Inflammatory macrophage (primary cell): ENCODE measurements around the gene TBC1D23.
"Not testable (repeated sequence)": the region's sequence is repeated elsewhere in the genome, so short reads cannot be mapped to it uniquely, and the experiment has no call there.

Source experiments
- DNase-seq, 2 donors: peaks; one replicate each; pipeline ENCODE4 v3.0.0-alpha.2; 2020 to 2022

TBC1D23 gene

GRCh38 chr3:100310355-100310965, 49.7 kb downstream of the TBC1D23 start:
- no peak for DNase-seq

DNA sequence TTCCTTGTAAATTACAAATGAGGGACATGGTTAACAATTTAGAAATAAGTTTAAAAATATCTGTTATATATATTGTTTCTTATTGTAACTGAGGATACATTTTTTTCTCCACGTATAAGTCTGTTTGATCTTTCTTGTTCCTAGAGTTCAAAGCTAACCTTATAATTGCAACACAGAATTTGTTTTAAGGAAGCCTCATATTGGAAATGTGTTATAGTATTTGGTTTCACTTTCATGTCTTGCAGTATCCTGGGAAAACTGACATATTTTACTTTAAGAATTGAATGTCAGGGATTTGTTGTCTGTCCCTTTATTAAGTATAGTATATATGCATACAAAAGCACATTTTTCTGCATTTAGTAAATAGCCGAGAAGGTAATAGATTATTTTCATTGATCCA, 50.2 kb downstream of the TBC1D23 start:
- no peak for DNase-seq

DNA sequence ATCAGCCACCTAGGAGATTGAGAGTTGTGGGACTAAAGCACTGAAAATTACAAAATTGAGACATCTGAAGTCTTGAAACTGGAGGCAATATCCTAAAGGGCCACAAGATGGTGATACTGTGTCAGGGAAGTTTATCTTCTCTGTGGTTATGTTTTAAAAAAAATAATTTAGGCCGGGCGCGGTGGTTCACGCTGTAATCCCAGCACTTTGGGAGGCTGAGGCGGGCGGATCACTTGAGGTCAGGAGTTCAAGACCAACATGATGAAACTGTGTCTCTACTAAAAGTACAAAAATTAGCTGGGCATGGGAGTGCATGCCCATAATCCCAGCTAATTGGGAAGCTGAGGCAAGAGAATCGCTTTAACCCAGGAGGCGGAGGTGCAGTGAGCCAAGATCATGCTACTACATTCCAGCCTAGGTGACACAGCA, 55.9 kb downstream of the TBC1D23 start:
- DNase-seq: peak; percentile 54 to 67

- no peak for DNase-seq
Observed at GRCh38 chr3:100317912-100318311, 57.1 kb downstream of the TBC1D23 start.

DNA sequence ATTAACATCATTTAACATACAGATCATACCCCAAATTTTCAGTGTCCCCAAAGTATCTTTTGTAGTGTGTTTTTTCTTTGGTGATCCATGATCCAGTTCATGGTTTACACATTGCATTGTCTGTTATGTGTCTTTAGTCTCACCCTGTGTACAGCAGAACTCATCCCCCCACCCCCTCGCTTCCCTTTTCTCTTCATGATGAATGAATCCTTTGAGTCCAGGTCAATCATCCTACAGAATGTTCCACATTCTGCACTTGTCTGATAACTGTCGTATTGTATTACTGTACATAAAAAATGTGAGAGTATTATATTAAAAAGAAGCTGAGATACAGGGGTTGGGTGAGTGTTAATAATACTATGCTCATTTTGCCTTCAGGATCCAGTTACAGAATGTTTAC, 59.2 kb downstream of the TBC1D23 start:
- DNase-seq: no peak

DNA sequence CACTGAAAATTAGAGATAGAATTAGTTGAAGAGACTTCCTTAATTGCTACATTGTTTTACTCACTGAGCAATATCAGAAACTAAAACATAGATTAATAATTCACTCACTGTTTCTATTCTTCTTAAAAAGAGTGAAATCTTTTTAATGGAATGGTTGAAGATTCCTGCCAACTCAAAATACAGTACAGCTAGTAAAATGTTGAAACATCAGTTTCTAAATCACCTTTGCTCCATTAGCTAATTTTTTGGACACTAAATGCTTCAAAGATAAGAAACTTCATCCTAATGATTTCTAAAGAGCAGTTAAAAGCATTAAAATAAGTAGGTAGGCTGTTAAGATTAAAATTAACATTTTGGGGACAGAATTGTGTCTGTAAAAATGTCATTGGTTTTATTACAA, 63.3 kb downstream of the TBC1D23 start:
- no peak for DNase-seq

GRCh38 chr3:100325827-100326226, 65.0 kb downstream of the TBC1D23 start:
- DNase-seq: no peak

- DNase-seq: not testable (repeated sequence)
Observed at GRCh38 chr3:100327377-100327776, 66.6 kb downstream of the TBC1D23 start.

GRCh38 chr3:100329800-100330489, 69.2 kb downstream of the TBC1D23 start:
- no peak for DNase-seq

GRCh38 chr3:100330651-100331050, 69.9 kb downstream of the TBC1D23 start:
- DNase-seq: no peak

GRCh38 chr3:100331660-100332059, 70.9 kb downstream of the TBC1D23 start:
- no peak for DNase-seq

DNA sequence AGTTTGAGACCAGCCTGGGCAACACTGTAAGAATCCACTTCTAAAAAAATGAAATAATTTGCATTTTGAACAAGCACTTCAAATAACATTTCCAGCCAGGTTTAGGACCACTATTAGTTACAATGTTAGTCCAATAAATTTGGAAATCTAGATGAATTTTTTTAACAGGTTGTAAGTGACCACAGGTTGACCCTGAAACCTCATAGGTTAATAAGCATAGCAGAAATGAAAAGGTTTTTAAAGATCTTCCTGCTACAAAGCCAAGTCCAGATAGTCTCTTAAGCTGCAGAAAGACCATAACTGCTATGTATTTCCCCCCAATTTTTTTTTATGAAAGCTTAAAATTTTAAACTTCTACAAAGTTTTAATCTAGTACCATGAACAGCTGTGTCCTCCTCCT, 72.3 kb downstream of the TBC1D23 start:
- no peak for DNase-seq

DNA sequence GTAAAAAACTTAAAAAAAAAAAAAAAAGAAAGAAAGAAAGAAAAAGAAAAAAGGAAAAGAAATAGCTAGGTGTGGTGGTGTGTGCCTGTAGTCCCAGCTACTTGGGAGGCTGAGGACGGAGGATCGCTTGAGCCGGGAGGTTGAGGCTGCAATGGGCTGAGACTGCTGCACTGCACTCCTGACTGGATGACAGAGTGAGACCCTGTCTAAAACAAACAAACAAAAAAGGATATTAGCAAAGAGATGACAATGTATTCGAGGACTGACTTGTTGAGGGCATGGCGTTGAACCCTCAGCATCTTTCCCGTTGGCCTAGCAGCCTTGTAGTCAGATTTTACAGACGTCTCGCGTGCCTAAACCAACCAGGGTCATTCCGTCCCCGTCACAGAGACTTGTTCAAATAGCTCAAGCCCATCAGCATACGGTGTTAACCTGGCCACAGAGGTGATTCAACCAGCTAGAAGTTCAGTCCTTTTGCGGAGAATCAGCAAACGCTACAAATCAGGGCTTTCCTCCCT, 73.2 kb downstream of the TBC1D23 start:
- no peak for DNase-seq

DNA sequence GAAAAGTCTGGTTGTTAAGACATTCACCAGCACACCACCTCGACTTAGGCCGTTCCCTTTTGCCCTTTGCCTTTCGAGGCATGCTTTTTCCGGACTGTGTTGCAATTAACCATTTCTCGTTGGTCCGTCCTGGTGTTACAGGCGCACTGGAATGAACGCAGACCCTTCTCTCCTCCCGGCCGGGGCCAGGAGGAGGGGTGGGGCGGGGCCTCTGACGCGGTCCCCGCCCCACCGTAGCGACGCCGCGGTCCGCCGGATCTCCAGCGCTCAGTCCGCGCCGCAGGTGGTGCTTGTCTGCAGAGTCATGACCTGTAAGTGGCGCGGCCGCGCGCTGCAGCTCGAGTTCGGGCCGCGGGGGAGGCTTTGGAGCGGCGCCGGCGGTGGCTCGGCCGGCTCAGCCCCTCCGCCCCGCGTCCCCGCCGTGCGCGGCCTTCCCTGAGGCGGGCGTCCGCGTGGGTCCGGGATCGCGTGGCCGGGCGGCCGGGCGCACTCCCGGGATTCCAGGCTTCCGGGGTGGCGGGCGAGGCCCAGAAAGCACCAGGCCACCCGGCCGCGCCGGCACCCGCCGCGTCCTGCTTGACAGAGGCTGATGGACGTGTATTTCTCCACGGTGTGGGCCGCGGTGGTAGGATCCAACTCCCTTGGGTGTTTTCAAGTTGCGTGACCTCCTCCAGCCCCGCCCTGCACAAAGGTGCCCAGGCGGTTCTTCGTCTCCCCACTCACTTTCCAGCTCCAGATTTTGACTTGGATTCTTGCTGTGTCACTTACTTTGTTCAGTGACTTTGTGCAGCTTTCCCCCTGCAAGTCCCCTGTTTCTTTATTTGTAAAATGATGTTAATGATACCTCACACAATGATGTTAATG, 73.9 kb downstream of the TBC1D23 start, which contains the start of gene NIT2:
TSS of gene NIT2 (plus strand) at position 270 of the 864 bp plus-strand sequence. CDS start at position 305, 35 bp downstream.
- peak; percentile 81 to 82 for DNase-seq

- DNase-seq: peak; percentile 47 to 51
Observed at GRCh38 chr3:100335434-100335833, 74.6 kb downstream of the TBC1D23 start.

- DNase-seq: not testable (repeated sequence)
Observed at GRCh38 chr3:100336229-100336628, 75.4 kb downstream of the TBC1D23 start.

- DNase-seq: no peak
Observed at GRCh38 chr3:100338911-100339310, 78.1 kb downstream of the TBC1D23 start.

DNA sequence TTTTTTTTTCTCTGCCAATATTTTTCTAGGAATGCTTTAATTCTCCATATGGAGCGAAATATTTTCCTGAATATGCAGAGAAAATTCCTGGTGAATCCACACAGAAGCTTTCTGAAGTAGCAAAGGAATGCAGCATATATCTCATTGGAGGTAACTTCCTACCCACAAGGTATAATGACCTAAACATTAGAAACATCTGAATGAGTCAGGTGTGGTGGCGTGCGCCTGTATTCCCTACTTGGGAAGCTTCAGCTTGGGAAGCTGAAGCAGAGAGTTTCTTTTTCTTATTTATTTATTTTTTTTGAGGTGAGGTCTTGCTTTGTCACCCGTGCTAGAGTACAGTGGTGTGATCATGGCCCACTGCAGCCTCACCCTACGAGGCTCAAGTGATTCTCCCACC, 79.0 kb downstream of the TBC1D23 start:
- no peak for DNase-seq

- no peak for DNase-seq
Observed at GRCh38 chr3:100340527-100340926, 79.7 kb downstream of the TBC1D23 start.

GRCh38 chr3:100348727-100349126, 87.9 kb downstream of the TBC1D23 start:
- DNase-seq: no peak

- DNase-seq: not testable (repeated sequence)
Observed at GRCh38 chr3:100351770-100352169, 91.0 kb downstream of the TBC1D23 start.

GRCh38 chr3:100352296-100353231, 91.8 kb downstream of the TBC1D23 start:
- DNase-seq: no peak
